H1 (cell line): ENCODE data around the gene SFTPA1. TPM values are rescaled to one million over a fixed set of nuclear protein-coding genes. Genes with fewer than 3 reads are reported as not detected.

Source experiments
- CTCF ChIA-PET: fragments of 300-600 bp; sonication (Branson Sonifier 250); formaldehyde crosslinking; loops from one replicate; lab custom pipeline; 2021; ENCODE audit not compliant: partially characterized antibody; lab: Charles Lee
- POLR2A ChIA-PET: fragments of 300-600 bp; sonication (Branson Sonifier 250); formaldehyde crosslinking; loops from one replicate; lab custom pipeline; 2021; ENCODE audit warnings: inconsistent platforms; ENCODE audit not compliant: partially characterized antibody; lab: Charles Lee
- DNase-seq, 2 experiments: peaks; one replicate each; pipeline versions ENCODE4 v3.0.0 to v3.0.0-alpha.2; 2010 to 2022; ENCODE audit warnings: low spot score in 2 of 2, low read depth in 1 of 2, mixed read lengths in 1 of 2
- FAIRE-seq: peaks from 2 replicates; lab custom pipeline; 2011; peaks lifted over from hg19 to GRCh38; lab: Jason Lieb, UNC
- H2AFZ ChIP-seq: 2 replicates; pipeline ENCODE4 v1.8.1; 2012; ENCODE audit warnings: low read length, inconsistent platforms
- H2AK5ac ChIP-seq: 2 replicates; pipeline ENCODE4 v1.6.1; 2013; ENCODE audit warnings: low read depth, low read length
- H2BK120ac ChIP-seq: replicated peaks from 2 replicates; pipeline ENCODE3; 2013; ENCODE audit warnings: low read depth, low read length, inconsistent platforms
- H2BK12ac ChIP-seq: 2 replicates; pipeline ENCODE4 v1.6.1; 2013; ENCODE audit warnings: low read depth, low read length
- H2BK15ac ChIP-seq: 2 replicates; pipeline ENCODE4 v1.6.1; 2013; ENCODE audit warnings: low read length
- H2BK20ac ChIP-seq: 2 replicates; pipeline ENCODE4 v1.6.1; 2013; ENCODE audit warnings: low read length
- H2BK5ac ChIP-seq: 2 replicates; pipeline ENCODE4 v1.6.1; 2013; ENCODE audit warnings: low read depth, low read length
- H3K14ac ChIP-seq: 2 replicates; pipeline ENCODE4 v1.6.1; 2013; ENCODE audit warnings: inconsistent platforms; ENCODE audit not compliant: insufficient read length
- H3K18ac ChIP-seq: 2 replicates; pipeline ENCODE4 v1.6.1; 2013; ENCODE audit warnings: low read length; ENCODE audit errors: extremely low read depth
- H3K23ac ChIP-seq: 2 replicates; pipeline ENCODE4 v1.6.1; 2013; ENCODE audit warnings: inconsistent platforms; ENCODE audit not compliant: insufficient read length
- H3K23me2 ChIP-seq: 2 replicates; pipeline ENCODE4 v1.6.1; 2013; ENCODE audit warnings: low read depth, low read length
- H3K27ac ChIP-seq: 2 replicates; pipeline ENCODE4 v1.6.1; 2011; ENCODE audit warnings: low read depth, low read length, inconsistent platforms
- H3K27me3 ChIP-seq, 4 experiments: replicated peaks in 1 of 4; 1 replicate in 1 of 4; 2 replicates in 3 of 4; pipeline versions ENCODE4 v1.6.1 to v1.8.1; 2011 to 2013; ENCODE audit warnings: low read length in 3 of 4, mild to moderate bottlenecking in 3 of 4, inconsistent platforms in 2 of 4, mixed read lengths in 2 of 4, moderate library complexity in 1 of 4; ENCODE audit not compliant: control insufficient read depth in 3 of 4, insufficient read depth in 3 of 4; ENCODE audit errors: extremely low read depth in 1 of 4
- H3K36me3 ChIP-seq, 4 experiments: 2 replicates each; pipeline versions ENCODE4 v1.6.1 to v1.8.1; 2011 to 2013; ENCODE audit warnings: mild to moderate bottlenecking in 4 of 4, low read length in 3 of 4, moderate library complexity in 2 of 4, control low read depth in 1 of 4, inconsistent platforms in 1 of 4; ENCODE audit not compliant: insufficient read depth in 4 of 4, control insufficient read depth in 2 of 4
- H3K4ac ChIP-seq: replicated peaks from 2 replicates; pipeline ENCODE3; 2013; ENCODE audit warnings: low read length, low read depth, mixed read lengths, inconsistent platforms; ENCODE audit not compliant: insufficient read length
- H3K4me1 ChIP-seq, 4 experiments: replicated peaks in 1 of 4; 1 replicate in 1 of 4; 2 replicates in 3 of 4; pipeline versions ENCODE4 v1.6.1 to v1.8.1; 2011 to 2013; ENCODE audit warnings: low read length in 3 of 4, inconsistent platforms in 2 of 4, mixed read lengths in 1 of 4; ENCODE audit not compliant: insufficient read depth in 4 of 4, control insufficient read depth in 3 of 4
- H3K4me2 ChIP-seq, 2 experiments: 2 replicates each; pipeline versions ENCODE4 v1.6.1 to v1.8.1; 2011 to 2013; ENCODE audit warnings: low read depth in 2 of 2, low read length in 2 of 2, control low read depth in 1 of 2, inconsistent platforms in 1 of 2, mild to moderate bottlenecking in 1 of 2; ENCODE audit not compliant: insufficient read depth in 1 of 2
- H3K4me3 ChIP-seq, 4 experiments: fragments of 200-600, 300-600 bp in 1 of 4; sonication (generic), shearing (Covaris generic), sonication (Bioruptor Twin) in 1 of 4; 2 replicates each; pipeline versions ENCODE4 v1.5.1 to v1.8.1; 2011 to 2016; ENCODE audit warnings: low read length in 4 of 4, low read depth in 3 of 4, control low read depth in 2 of 4, inconsistent platforms in 2 of 4, mild to moderate bottlenecking in 2 of 4, mixed read lengths in 1 of 4, moderate library complexity in 1 of 4; ENCODE audit not compliant: insufficient read depth in 2 of 4; ENCODE audit errors: extremely low read depth in 1 of 4
- H3K56ac ChIP-seq: replicated peaks from 2 replicates; pipeline ENCODE3; 2013; ENCODE audit warnings: low read depth, mild to moderate bottlenecking, mixed read lengths, low read length, inconsistent platforms; ENCODE audit not compliant: insufficient read length
- H3K79me1 ChIP-seq: 2 replicates; pipeline ENCODE4 v1.6.1; 2013; ENCODE audit warnings: low read depth, low read length, control low read depth
- H3K79me2 ChIP-seq, 2 experiments: 2 replicates each; pipeline versions ENCODE4 v1.6.1 to v1.8.1; 2012 to 2013; ENCODE audit warnings: low read length in 2 of 2, mild to moderate bottlenecking in 2 of 2, inconsistent platforms in 1 of 2; ENCODE audit not compliant: insufficient read depth in 2 of 2, control insufficient read depth in 1 of 2
- H3K9ac ChIP-seq, 4 experiments: replicated peaks in 1 of 4; 1 replicate in 1 of 4; 2 replicates in 3 of 4; pipeline versions ENCODE4 v1.6.1 to v1.8.1; 2011 to 2013; ENCODE audit warnings: low read depth in 3 of 4, low read length in 3 of 4, control low read depth in 2 of 4, mild to moderate bottlenecking in 2 of 4, moderate library complexity in 2 of 4, inconsistent platforms in 1 of 4; ENCODE audit errors: extremely low read depth in 1 of 4
- H3K9me3 ChIP-seq, 2 experiments: 2 replicates each; pipeline versions ENCODE4 v1.6.1 to v1.8.1; 2012 to 2013; ENCODE audit warnings: mild to moderate bottlenecking in 2 of 2, moderate library complexity in 2 of 2, control low read depth in 1 of 2, inconsistent platforms in 1 of 2, low read depth in 1 of 2, low read length in 1 of 2, mixed read lengths in 1 of 2; ENCODE audit not compliant: insufficient read depth in 2 of 2
- H4K20me1 ChIP-seq, 2 experiments: replicated peaks in 1 of 2; 2 replicates each; pipeline versions ENCODE3 to v1.8.1; 2011 to 2013; ENCODE audit warnings: inconsistent platforms in 2 of 2, low read length in 2 of 2, mild to moderate bottlenecking in 1 of 2; ENCODE audit not compliant: insufficient read depth in 2 of 2, control insufficient read depth in 1 of 2
- H4K5ac ChIP-seq: 2 replicates; pipeline ENCODE4 v1.6.1; 2013; ENCODE audit warnings: low read length, low read depth, mixed read lengths, inconsistent platforms; ENCODE audit not compliant: insufficient read length
- H4K8ac ChIP-seq: 2 replicates; pipeline ENCODE4 v1.8.0; 2013; ENCODE audit warnings: mild to moderate bottlenecking, moderate library complexity, low read length, inconsistent platforms; ENCODE audit not compliant: insufficient read depth; ENCODE audit errors: extremely low read depth
- H4K91ac ChIP-seq: replicated peaks from 2 replicates; pipeline ENCODE3; 2013; ENCODE audit warnings: low read length, mixed read lengths, inconsistent platforms; ENCODE audit not compliant: insufficient read length
- CBX5 ChIP-seq: fragments of 300-800, 300-1000 bp; sonication (generic); IDR thresholded peaks from 2 replicates; pipeline ENCODE4 v1.7.1; 2016; ENCODE audit warnings: antibody characterized with exemption, low read length, low read depth
- CREB1 ChIP-seq: IDR thresholded peaks from 2 replicates; pipeline ENCODE4 v1.6.1; 2012; ENCODE audit warnings: inconsistent platforms
- GABPA ChIP-seq: IDR thresholded peaks from 2 replicates; pipeline ENCODE4 v1.6.1; 2011; ENCODE audit warnings: mild to moderate bottlenecking, low read length, moderate library complexity, borderline replicate concordance; ENCODE audit not compliant: insufficient read depth
- POLR2AphosphoS5 ChIP-seq: IDR thresholded peaks from 2 replicates; pipeline ENCODE4 v1.6.1; 2011; ENCODE audit warnings: low read depth, low read length
- RAD21 ChIP-seq, 2 experiments: IDR thresholded peaks in 1 of 2; conservative IDR thresholded peaks in 1 of 2; 2 replicates each; pipeline ENCODE4 v1.6.1; 2011; ENCODE audit warnings: low read depth in 2 of 2, low read length in 2 of 2, improper control_type of control experiment in 1 of 2, inconsistent platforms in 1 of 2, mild to moderate bottlenecking in 1 of 2, moderate library complexity in 1 of 2
- WGBS, 2 experiments: shearing (Covaris generic) in 1 of 2; methylation state at CpG; one replicate each; pipeline versions ENCODE4 v1.1.6 to v1.1.7; 2013 to 2015; ENCODE audit warnings: low lambda C conversion rate in 2 of 2, mixed read lengths in 2 of 2, inconsistent platforms in 1 of 2, low coverage in 1 of 2, missing lambda C conversion rate in 1 of 2; ENCODE audit not compliant: insufficient replicate concordance in 2 of 2, insufficient coverage in 1 of 2, insufficient read length in 1 of 2; ENCODE audit errors: extremely low coverage in 1 of 2, missing lambda C conversion rate in 1 of 2; 5-methylcytosine and 5-hydroxymethylcytosine counted together
- polyA plus RNA-seq, 7 experiments: library from polyadenylated mRNA; depleted of rRNA in 3 of 7; stranded (reverse) in 5 of 7; unstranded in 2 of 7; fragments of >200 nt in 5 of 7; fragments of 200-250 nt in 2 of 7; gene quantifications; 1 replicate in 5 of 7; 2 replicates in 1 of 7; 4 replicates in 1 of 7; pipeline versions ENCODE4 v1.2.1 to v1.2.3, GENCODE V29; 2011 to 2013; ENCODE audit warnings: missing spikeins in 2 of 7, mixed read lengths in 2 of 7
- total RNA-seq: library from RNA; stranded (reverse); fragmentation: NEBNext Ultra II Directional; extraction: Animal tissue kit (Norgen Biotek cat#: 25700); gene quantifications from 2 replicates; pipeline ENCODE4 v1.2.1, GENCODE V29; 2021

The SFTPA1 gene
- total and polyA plus RNA-seq, 2 of the 8 experiments (the other 6 are each of a cell fraction or from before 2014, with no cell fraction given): not detected

DNA sequence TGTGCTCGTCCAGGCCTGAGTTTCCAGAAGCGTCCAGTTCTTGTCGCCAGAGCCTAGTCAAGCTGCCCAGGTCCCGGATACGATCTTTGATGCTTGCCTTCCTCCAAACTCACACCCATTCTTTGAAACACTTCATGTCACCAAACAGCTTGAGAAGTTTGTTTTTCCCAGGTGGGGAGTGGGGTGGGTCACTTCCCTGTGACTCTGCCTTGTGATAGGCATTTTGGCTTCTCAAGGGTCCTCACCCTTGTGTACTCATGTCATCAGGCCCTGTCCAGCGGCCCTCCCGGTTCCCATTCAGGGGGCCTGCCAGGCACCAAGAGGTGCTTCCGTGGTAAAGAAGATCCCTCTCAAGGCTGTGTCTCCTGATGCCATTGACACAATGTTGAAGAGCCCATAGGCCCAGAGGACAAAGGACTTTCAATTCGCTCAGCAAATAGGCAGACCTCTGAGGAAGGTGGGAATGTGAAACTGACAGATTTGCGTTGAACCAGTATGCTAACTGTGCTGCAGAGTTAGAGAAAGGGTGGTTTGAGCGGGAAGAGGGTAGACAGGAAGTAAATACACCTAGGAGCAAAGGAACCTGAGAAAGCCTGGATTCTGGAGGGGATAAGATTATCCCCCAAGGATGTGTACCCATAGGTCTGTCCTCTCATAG is 24.7 kb upstream of the SFTPA1 start:
- Histone ChIP-seq H4K8ac (no peak overlapping the region), H3K23me2 (no peaks in the 10 kb centered on the region), H3K56ac (no peak overlapping the region), H3K79me1 (no peaks in the 10 kb centered on the region), H2BK120ac (no peak overlapping the region), H3K4me1 (no peaks in the 10 kb centered on the region), H3K36me3 (no peaks in the 10 kb centered on the region), H2BK12ac (no peak overlapping the region), H2BK15ac (no peak overlapping the region), H3K4me2 (no peak overlapping the region), H4K91ac (no peak overlapping the region), H2AFZ (no peak overlapping the region), H3K9me3 (no peaks in the 10 kb centered on the region), H4K20me1 (no peaks in the 10 kb centered on the region), H2AK5ac (no peak overlapping the region), H2BK20ac (no peak overlapping the region), H3K14ac (no peak overlapping the region), H3K4ac (no peak overlapping the region), H3K23ac (no peak overlapping the region), H2BK5ac (no peak overlapping the region), H3K18ac (no peak overlapping the region), H3K4me3 (no peak overlapping the region), H3K27ac (no peak overlapping the region), H3K79me2 (no peaks in the 10 kb centered on the region), H3K27me3 (peaks cover 0 to 1% (median 0%) of the 10 kb centered on the region in 4 experiments; a peak in 1 of 7 replicates), H4K5ac (no peak overlapping the region), H3K9ac (no peak overlapping the region)
- ChIA-PET POLR2A (no interaction called here), CTCF (interaction anchor here (1.0 to 2.7 kb wide), 2 partner anchors 8 to 24 kb away, joined by 5 to 10 read pairs; no protein-coding TSS in a partner anchor)
- 90% methylated on average over 11 of the region's 11 CpGs; no CpG with 5 or more reads in 1 of the 2 experiments for WGBS, 2 experiments
- no peak for FAIRE-seq
- DNase-seq: no peak
- TF ChIP-seq POLR2AphosphoS5 (no peak), CBX5 (no peak), RAD21 (IDR thresholded peaks at IDR 0.05 in 1 of 2, conservative IDR thresholded peaks at IDR 0.05 in 1 of 2; ENCODE audit: low read depth in 2 of 2, low read length in 2 of 2) (no peak), GABPA (no peak), CREB1 (no peak)
